A549 (cell line): Measurements from ENCODE around the gene B3GAT3. TPM values are rescaled to one million over a fixed set of nuclear protein-coding genes. Genes with fewer than 3 reads are reported as not detected.
A peak's percentile ranks its signal among the peaks of the same experiment; 100 is the strongest.
"Not testable (repeated sequence)": the region's sequence is repeated elsewhere in the genome, so short reads cannot be mapped to it uniquely, and the experiment has no call there.

ENCODE experiments used
- ATAC-seq, 2 experiments: fragments of 200-7000 bp in 1 of 2; fragments of >200 bp in 1 of 2; cut with Nextera tagmentation in 1 of 2; cut with Tn5 transposase in 1 of 2; 3 replicates each; pipeline versions ENCODE4 v1.8.0 to v1.9.1; 2018 to 2020; ENCODE audit warnings: mild to moderate bottlenecking in 1 of 2, moderate library complexity in 1 of 2
- CTCF ChIA-PET: fragments of 300-600 bp; sonication (Branson Sonifier 250); formaldehyde crosslinking; extraction: SDS; loops from one replicate; lab custom pipeline; 2021; ENCODE audit warnings: antibody characterized with exemption, inconsistent platforms; lab: Yijun Ruan, JAX
- POLR2A ChIA-PET: fragments of 350-600 bp; formaldehyde crosslinking; extraction: SDS; loops from one replicate; lab custom pipeline; 2021; ENCODE audit warnings: antibody characterized with exemption, inconsistent platforms; lab: Yijun Ruan, JAX
- DNase-seq, 2 experiments: peaks; one replicate each; pipeline versions ENCODE4 v3.0.0 to v3.0.0-alpha.2; 2011 to 2016; ENCODE audit warnings: low read depth in 1 of 2, low spot score in 1 of 2
- FAIRE-seq: peaks from 2 replicates; lab custom pipeline; 2011; peaks lifted over from hg19 to GRCh38; lab: Jason Lieb, UNC
- H3K27ac ChIP-seq, 2 experiments: fragments of >200 bp; sonication (Bioruptor Twin); formaldehyde crosslinking; 3 replicates each; pipeline ENCODE4 v1.5.1; 2016 to 2017
- H3K4me1 ChIP-seq: fragments of >200 bp; sonication (Bioruptor Twin); formaldehyde crosslinking; 3 replicates; pipeline ENCODE4 v1.6.1; 2016
- H3K4me2 ChIP-seq: fragments of >200 bp; sonication (Bioruptor Twin); formaldehyde crosslinking; 3 replicates; pipeline ENCODE4 v1.6.1; 2016
- H3K4me3 ChIP-seq: fragments of >200 bp; sonication (Bioruptor Twin); formaldehyde crosslinking; 3 replicates; pipeline ENCODE4 v1.5.1; 2016
- H3K9me3 ChIP-seq: fragments of >200 bp; sonication (Bioruptor Twin); formaldehyde crosslinking; 3 replicates; pipeline ENCODE4 v1.6.1; 2016
- ATOH8 ChIP-seq: fragments of 250-450 bp; sonication (Bioruptor Pico); IDR thresholded peaks from 2 replicates; pipeline ENCODE4 v1.5.0; 2020; ENCODE audit warnings: low read depth, mild to moderate bottlenecking, moderate library complexity
- BHLHE40 ChIP-seq: IDR thresholded peaks from 2 replicates; pipeline ENCODE4 v1.6.1; 2012; ENCODE audit warnings: low read depth, low read length, inconsistent platforms
- E2F6 ChIP-seq: IDR thresholded peaks from 2 replicates; pipeline ENCODE4 v1.6.1; 2012; ENCODE audit warnings: low read depth, borderline replicate concordance
- GATA3 ChIP-seq: IDR thresholded peaks from 2 replicates; pipeline ENCODE4 v1.6.1; 2012; ENCODE audit warnings: borderline replicate concordance
- HMGXB4 ChIP-seq: fragments of 250-450 bp; sonication (Bioruptor Pico); IDR thresholded peaks from 2 replicates; pipeline ENCODE4 v1.5.0; 2021; ENCODE audit warnings: mild to moderate bottlenecking, moderate library complexity, borderline replicate concordance
- JUNB ChIP-seq: fragments of >200 bp; sonication (Bioruptor Twin); formaldehyde crosslinking; IDR thresholded peaks from 2 replicates; pipeline ENCODE4 v1.6.1; 2016
- KDM5A ChIP-seq: fragments of 200-600 bp; sonication (generic); IDR thresholded peaks from 2 replicates; pipeline ENCODE4 v1.6.1; 2016; ENCODE audit warnings: antibody characterized with exemption, mild to moderate bottlenecking
- MAFK ChIP-seq: fragments of 450-650 bp; IDR thresholded peaks from 2 replicates; pipeline ENCODE4 v1.6.1; 2014; ENCODE audit not compliant: partially characterized antibody
- PBX3 ChIP-seq: IDR thresholded peaks from 2 replicates; pipeline ENCODE4 v1.6.1; 2012
- RFX5 ChIP-seq: fragments of 450-650 bp; IDR thresholded peaks from 2 replicates; pipeline ENCODE4 v1.7.1; 2014; ENCODE audit warnings: antibody characterized with exemption, mild to moderate bottlenecking, moderate library complexity
- RNF2 ChIP-seq: fragments of 200-600 bp; sonication (generic); IDR thresholded peaks from 2 replicates; pipeline ENCODE4 v1.6.1; 2016; ENCODE audit warnings: low read depth, mild to moderate bottlenecking, antibody characterized with exemption, moderate library complexity, borderline replicate concordance
- USF2 ChIP-seq: fragments of 450-650 bp; IDR thresholded peaks from 2 replicates; pipeline ENCODE4 v1.6.1; 2014; ENCODE audit warnings: antibody characterized with exemption
- ZC3H11A ChIP-seq: fragments of 450-650 bp; IDR thresholded peaks from 2 replicates; pipeline ENCODE4 v1.6.1; 2014; ENCODE audit warnings: antibody characterized with exemption, mild to moderate bottlenecking
- WGBS: methylation state at CpG from one replicate; pipeline ENCODE4 v1.1.6; 2017; ENCODE audit errors: missing lambda C conversion rate; 5-methylcytosine and 5-hydroxymethylcytosine counted together
- polyA plus RNA-seq, 4 experiments: library from polyadenylated mRNA; depleted of rRNA in 3 of 4; stranded (reverse); fragments of >200 nt; fragmentation: RNase III in 1 of 4; extraction: RNeasy Plus Mini Kit Qiagen cat#74134 plus additional on column Dnase treatment in 1 of 4; gene quantifications; 2 replicates in 3 of 4; 3 replicates in 1 of 4; pipeline ENCODE4 v1.2.3, GENCODE V29; 2011 to 2017

The B3GAT3 gene
- polyA plus RNA-seq, 2 of the 4 experiments (the other 2 are of a cell fraction) = 19.0 to 41.0 TPM

GRCh38 chr11:62572431-62572830 lies 49.4 kb downstream of the B3GAT3 start (continued):
- TF ChIP-seq HMGXB4 (CRISPR knock-in tag) (no peak), ZC3H11A (no peak)

GRCh38 chr11:62571493-62571892 lies 50.3 kb downstream of the B3GAT3 start:
- DNase-seq, H3K4me3 ChIP-seq, ATAC-seq, H3K9me3 ChIP-seq, FAIRE-seq: not testable (repeated sequence)
- CTCF ChIA-PET = interaction anchor here (0.9 to 4.8 kb wide), 3 partner anchors 11 to 147 kb away, joined by 3 to 52 read pairs (median 4); no protein-coding TSS in a partner anchor
- H3K27ac ChIP-seq = peak overlapping the region in 1 of 2 experiments; percentile 7; a peak in 1 of 6 replicates
- WGBS = 94% methylated on average over 5 of the region's 5 CpGs
- peaks cover 60% of the 10 kb centered on the region for H3K4me1 ChIP-seq
- POLR2A ChIA-PET = interaction anchor here (1.3 kb wide), 1 partner anchor 20 kb away, joined by 4 read pairs; the partner anchor contains the start of gene TUT1
- H3K4me2 ChIP-seq = peak overlapping the region; percentile 93; the same call in 2 of the 3 replicates

- H3K27ac ChIP-seq, DNase-seq, H3K9me3 ChIP-seq, H3K4me3 ChIP-seq, ATAC-seq, FAIRE-seq: not testable (repeated sequence)
- ChIA-PET CTCF (interaction anchor here (0.9 to 4.8 kb wide), 8 partner anchors 10 to 176 kb away, joined by 3 to 52 read pairs (median 6); partner anchors contain the start of gene TUT1), POLR2A (interaction anchor here (1.3 kb wide), 1 partner anchor 20 kb away, joined by 4 read pairs; the partner anchor contains the start of gene TUT1)
- WGBS = 98% methylated on average over 5 of the region's 5 CpGs
- peak overlapping the region; percentile 93; the same call in 1 of the 3 replicates for H3K4me2 ChIP-seq
- peaks cover 66% of the 10 kb centered on the region for H3K4me1 ChIP-seq
Measured at GRCh38 chr11:62570903-62571302, 50.9 kb downstream of the B3GAT3 start.

- Histone ChIP-seq H3K4me3 (no peak overlapping the region), H3K4me1 (peaks cover 67% of the 10 kb centered on the region), H3K27ac (no peak overlapping the region), H3K4me2 (no peak overlapping the region), H3K9me3 (no peaks in the 10 kb centered on the region)
- ChIA-PET CTCF (interaction anchor here (0.7 to 4.8 kb wide), 12 partner anchors 9 to 175 kb away, joined by 3 to 52 read pairs (median 5); partner anchors contain the start of gene TUT1), POLR2A (interaction anchor here (0.9 kb wide), 1 partner anchor 22 kb away, joined by 8 read pairs; the partner anchor contains the start of gene TUT1)
- TF ChIP-seq JUNB = no peak
- TF ChIP-seq BHLHE40 = no peak
- no peak for TF ChIP-seq PBX3
- no peak for TF ChIP-seq USF2
- no peak for TF ChIP-seq RFX5
- no peak for TF ChIP-seq E2F6
- TF ChIP-seq MAFK = no peak
- TF ChIP-seq RNF2 = no peak
- no peak for TF ChIP-seq GATA3
- no peak for TF ChIP-seq ATOH8 (CRISPR knock-in tag)
- TF ChIP-seq KDM5A = no peak
- ATAC-seq (no peak), FAIRE-seq (no peak), DNase-seq (no peak)
- 82% methylated on average over 1 of the region's 1 CpG for WGBS
Measured at GRCh38 chr11:62569611-62570010, 52.2 kb downstream of the B3GAT3 start.
